Fibroblast of mammary gland (primary cell): ENCODE data around the gene CAMK1D.

ENCODE experiments used
- DNase-seq: peaks from one replicate; pipeline ENCODE4 v3.0.0-alpha.2; 2010; ENCODE audit warnings: low read depth
- H3K4me3 ChIP-seq: 2 replicates; pipeline ENCODE4 v1.5.1; 2011; ENCODE audit warnings: low read depth, mild to moderate bottlenecking, low read length, moderate library complexity; ENCODE audit not compliant: control insufficient read depth
- TF ChIP-seq, protein P1 (sequence below): conservative IDR thresholded peaks from 2 replicates; pipeline ENCODE4 v1.5.1; 2011; ENCODE audit warnings: low read depth, low read length, inconsistent platforms; ENCODE audit not compliant: control insufficient read depth, insufficient read depth

The CAMK1D gene

DNA sequence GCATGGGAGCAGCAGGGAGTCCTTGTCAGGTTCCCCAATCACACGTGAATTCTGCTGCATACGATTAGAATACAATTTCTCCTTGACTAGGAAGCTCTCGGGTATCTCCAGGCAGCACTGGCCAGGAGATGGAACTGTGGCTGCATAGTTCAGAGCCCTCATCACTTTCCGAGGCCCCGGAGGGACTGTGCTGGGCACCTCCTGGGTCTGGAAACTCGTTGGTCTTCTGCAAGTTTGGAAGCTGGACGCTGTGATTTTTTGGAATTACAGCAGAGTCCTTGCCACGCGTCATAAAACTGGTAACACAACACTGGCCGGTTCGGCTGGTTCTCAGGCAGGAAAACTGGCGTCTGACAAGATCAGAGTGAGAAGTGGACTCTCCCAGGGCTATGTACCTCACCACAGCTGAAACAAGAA lies 436.1 kb downstream of the CAMK1D start:
- no peak for DNase-seq
- no peak overlapping the region for H3K4me3 ChIP-seq
- TF ChIP-seq, protein P1, sequence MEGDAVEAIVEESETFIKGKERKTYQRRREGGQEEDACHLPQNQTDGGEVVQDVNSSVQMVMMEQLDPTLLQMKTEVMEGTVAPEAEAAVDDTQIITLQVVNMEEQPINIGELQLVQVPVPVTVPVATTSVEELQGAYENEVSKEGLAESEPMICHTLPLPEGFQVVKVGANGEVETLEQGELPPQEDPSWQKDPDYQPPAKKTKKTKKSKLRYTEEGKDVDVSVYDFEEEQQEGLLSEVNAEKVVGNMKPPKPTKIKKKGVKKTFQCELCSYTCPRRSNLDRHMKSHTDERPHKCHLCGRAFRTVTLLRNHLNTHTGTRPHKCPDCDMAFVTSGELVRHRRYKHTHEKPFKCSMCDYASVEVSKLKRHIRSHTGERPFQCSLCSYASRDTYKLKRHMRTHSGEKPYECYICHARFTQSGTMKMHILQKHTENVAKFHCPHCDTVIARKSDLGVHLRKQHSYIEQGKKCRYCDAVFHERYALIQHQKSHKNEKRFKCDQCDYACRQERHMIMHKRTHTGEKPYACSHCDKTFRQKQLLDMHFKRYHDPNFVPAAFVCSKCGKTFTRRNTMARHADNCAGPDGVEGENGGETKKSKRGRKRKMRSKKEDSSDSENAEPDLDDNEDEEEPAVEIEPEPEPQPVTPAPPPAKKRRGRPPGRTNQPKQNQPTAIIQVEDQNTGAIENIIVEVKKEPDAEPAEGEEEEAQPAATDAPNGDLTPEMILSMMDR, result no peak

DNA sequence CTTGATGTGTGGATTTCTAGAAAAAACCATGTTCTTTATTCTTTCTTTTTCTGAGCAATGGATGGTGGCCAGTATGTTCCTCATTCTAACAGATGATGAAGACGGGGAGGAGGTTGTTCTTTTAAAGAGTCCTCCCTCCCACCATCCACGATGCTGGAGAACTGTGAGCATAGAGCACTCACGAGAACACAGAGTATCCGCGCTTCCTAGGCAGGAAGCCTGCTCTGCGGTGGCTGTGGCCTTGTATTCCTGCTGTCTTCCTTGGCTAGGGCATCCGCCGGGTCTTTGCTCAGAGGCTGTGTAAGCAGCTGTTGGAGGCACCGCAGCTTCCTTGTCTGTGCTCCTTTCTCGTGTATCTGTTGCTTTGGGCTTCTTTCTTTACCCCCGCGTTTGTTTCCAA lies 437.9 kb downstream of the CAMK1D start:
- no peak for DNase-seq
- TF ChIP-seq, protein P1, result no peak
- no peak overlapping the region for H3K4me3 ChIP-seq

DNA sequence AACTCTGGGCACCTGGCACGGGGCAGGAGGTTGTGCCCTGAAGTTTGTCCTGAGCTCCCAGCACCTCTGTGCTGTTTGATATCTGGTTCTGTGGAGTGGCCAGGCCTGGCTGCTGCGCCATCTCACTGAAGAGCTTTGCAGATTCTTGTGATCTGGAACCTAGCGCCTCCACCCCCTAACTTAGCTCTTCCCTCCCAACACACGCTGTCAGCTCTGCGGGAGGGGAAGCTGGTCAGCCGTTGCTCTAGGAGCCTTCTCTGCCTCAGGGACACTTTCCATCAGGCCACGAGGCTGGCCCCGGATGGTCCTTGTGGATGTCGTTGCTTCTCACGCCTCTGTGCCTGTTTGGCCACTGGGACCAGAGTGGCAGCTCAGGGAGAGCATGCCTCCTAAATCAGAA lies 438.9 kb downstream of the CAMK1D start:
- TF ChIP-seq, protein P1, result no peak
- no peak overlapping the region for H3K4me3 ChIP-seq
- DNase-seq, result no peak

DNA sequence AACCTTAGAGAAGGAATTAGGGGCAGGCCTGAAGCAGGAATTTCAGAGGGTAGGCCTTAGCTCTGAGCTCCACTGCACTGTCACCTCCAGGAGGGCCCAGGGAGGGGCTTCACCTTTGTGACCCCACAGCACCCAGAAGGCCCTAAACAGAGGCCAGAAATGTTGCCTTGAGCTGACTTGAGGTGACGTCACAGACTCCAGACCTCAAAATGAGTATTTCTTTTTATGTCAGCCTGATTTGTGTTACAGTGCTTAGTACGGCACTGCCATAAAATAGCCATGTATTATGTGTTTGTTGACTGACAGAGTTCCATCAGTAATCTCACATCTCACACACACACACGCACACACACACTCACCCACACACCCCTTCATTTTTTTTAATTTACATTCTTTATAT lies 440.9 kb downstream of the CAMK1D start:
- no peak overlapping the region for H3K4me3 ChIP-seq
- DNase-seq, result no peak
- TF ChIP-seq, protein P1, result no peak

DNA sequence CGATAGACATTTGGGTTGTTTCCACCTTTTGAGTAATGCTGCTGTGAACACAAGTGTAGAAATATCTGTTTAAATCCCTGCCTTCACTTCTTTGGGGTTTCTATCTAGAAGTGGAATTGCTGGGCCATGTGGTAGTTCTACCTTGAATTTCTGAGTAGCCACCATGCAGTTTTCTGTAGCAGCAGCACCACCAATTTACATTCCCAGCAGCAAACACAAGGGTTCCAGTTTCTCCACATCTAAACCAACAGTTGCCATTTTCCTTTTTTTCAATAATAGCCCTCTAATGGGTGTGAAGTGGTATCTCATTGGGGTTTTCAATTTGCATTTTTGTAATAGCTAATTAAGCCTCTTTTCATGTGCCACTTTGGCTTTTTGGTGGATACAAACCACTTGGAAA lies 442.4 kb downstream of the CAMK1D start:
- TF ChIP-seq, protein P1, result no peak
- H3K4me3 ChIP-seq, result no peak overlapping the region
- no peak for DNase-seq

DNA sequence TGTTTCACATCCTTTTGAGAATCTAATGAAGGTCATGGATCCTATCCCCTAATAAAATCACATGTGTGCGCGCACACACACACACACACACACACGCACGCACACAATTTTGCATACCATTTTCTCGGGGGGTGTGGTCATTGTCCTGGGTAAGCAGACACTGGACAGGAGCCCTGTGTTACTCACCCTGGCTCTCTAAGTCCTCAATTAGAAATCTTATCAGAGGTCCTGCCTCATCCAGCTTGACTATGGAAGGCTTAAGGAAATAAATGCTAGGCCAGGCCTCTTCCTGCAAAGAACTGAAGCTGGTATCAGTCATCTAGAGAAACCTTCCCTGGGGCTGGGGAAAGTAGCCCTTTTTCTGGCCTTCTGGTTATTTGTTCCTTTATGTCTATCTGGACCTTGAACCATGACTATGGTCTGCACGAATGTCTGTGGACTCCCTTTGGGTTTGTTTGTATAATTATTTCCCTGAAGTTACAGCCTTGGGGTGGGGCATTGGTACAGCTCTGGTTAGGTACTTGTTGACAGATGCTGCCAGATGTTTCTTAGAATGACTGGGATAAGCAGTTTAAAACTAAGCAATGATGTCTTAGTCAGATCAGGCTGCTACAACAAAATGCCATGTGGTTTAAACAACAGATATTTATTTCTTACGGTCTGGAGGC lies 443.7 kb downstream of the CAMK1D start:
- H3K4me3 ChIP-seq, result no peak overlapping the region
- DNase-seq, result no peak
- TF ChIP-seq, protein P1, result no peak

DNA sequence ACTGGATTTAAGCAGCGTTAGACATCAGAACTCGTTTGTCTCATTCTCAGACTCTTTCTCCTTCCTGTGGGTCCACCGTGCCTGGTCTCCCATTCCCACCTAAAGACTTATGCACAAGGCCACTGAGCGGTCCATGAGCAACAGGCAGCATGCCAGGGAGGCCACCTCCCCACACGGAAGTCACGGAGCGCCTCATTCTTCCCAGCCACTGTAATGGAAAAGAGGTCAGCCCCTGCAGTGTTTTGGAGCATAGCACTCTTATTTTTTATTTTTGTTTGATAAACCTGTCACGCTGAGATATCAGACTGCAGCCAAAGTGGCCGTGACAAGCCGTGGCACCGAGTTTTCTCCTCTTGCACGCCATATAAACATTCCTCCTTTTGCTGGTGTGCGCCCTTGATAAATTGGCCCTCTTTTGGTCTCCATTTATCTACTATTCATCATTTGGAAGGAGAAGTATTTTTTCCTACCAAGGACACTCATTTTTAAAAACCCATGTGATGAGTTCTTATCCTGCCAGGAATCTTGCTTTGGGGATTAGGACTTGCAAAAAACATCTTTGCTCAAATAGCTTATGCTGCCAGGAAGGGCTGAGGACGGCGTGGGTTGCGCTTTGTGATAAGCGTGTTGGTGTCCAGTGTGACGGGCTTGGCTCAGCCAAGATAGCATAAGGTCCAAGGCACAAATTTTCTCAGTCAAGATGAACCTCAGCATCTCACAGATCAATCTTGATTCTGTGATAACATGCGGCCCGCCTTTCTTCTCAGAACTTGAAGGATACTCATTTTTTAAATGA lies 446.2 kb downstream of the CAMK1D start:
- DNase-seq, result no peak
- TF ChIP-seq, protein P1, result no peak
- no peak overlapping the region for H3K4me3 ChIP-seq
